GM12801 (cell line): ENCODE results near the gene AKT3.

ENCODE experiments used
- CTCF ChIP-seq: IDR thresholded peaks from one replicate; pipeline ENCODE4 v1.5.1; 2011; ENCODE audit warnings: control low read depth; ENCODE audit not compliant: insufficient read length; ENCODE audit errors: extremely low read depth

AKT3 gene

GRCh38 chr1:243770860-243771259 is 79.2 kb downstream of the AKT3 start:
- no peak for TF ChIP-seq CTCF

GRCh38 chr1:243765676-243766075 is 84.4 kb downstream of the AKT3 start:
- no peak for TF ChIP-seq CTCF

- TF ChIP-seq CTCF = no peak
Observed at GRCh38 chr1:243763806-243764205, 86.2 kb downstream of the AKT3 start.

GRCh38 chr1:243758647-243759046 is 91.4 kb downstream of the AKT3 start:
- TF ChIP-seq CTCF = no peak

GRCh38 chr1:243756529-243756928 is 93.5 kb downstream of the AKT3 start:
- no peak for TF ChIP-seq CTCF

- no peak for TF ChIP-seq CTCF
Observed at GRCh38 chr1:243754348-243754747, 95.7 kb downstream of the AKT3 start.

GRCh38 chr1:243751506-243751905 is 98.5 kb downstream of the AKT3 start:
- no peak for TF ChIP-seq CTCF
